Right lung (tissue), 5 donors: ENCODE data around the gene PCDHGA9. TPM values are rescaled to one million over a fixed set of nuclear protein-coding genes. Genes with fewer than 3 reads are reported as not detected.
"Not testable (repeated sequence)": the region's sequence is repeated elsewhere in the genome, so short reads cannot be mapped to it uniquely, and the experiment has no call there.

Source experiments
- DNase-seq, 2 donors: peaks; one replicate each; pipeline ENCODE4 v3.0.0-alpha.2; 2013
- polyA plus RNA-seq, 5 donors: library from polyadenylated mRNA; unstranded; fragments of 120-200 nt; gene quantifications; one replicate each; pipeline versions ENCODE4 v1.2.1 to v1.2.3, GENCODE V29; 2013; ENCODE audit warnings: inconsistent platforms in 1 of 5, low replicate concordance in 1 of 5; ENCODE audit not compliant: insufficient read length in 5 of 5, insufficient read depth in 1 of 5

The PCDHGA9 gene
- polyA plus RNA-seq, 5 donors = 4.4 to 8.3 (median 5.7) TPM

- DNase-seq = no peak
Observed at GRCh38 chr5:141382469-141383294, 19.9 kb upstream of the PCDHGA9 start, which contains the start of gene PCDHGA7. PCDHGA7 (plus strand) TSS chr5:141382742; CDS start chr5:141382900, 158 bp downstream.

GRCh38 chr5:141383345-141383744 lies 19.2 kb upstream of the PCDHGA9 start:
- DNase-seq = no peak

GRCh38 chr5:141384471-141385267 lies 17.9 kb upstream of the PCDHGA9 start:
- DNase-seq = no peak

- not testable (repeated sequence) for DNase-seq
Observed at GRCh38 chr5:141387557-141388311, 14.8 kb upstream of the PCDHGA9 start, which contains the start of gene PCDHGB4. PCDHGB4 (plus strand) TSS chr5:141387698; CDS start chr5:141387885, 187 bp downstream.

GRCh38 chr5:141388661-141389060 lies 13.9 kb upstream of the PCDHGA9 start:
- DNase-seq = no peak

- no peak for DNase-seq
Observed at GRCh38 chr5:141389153-141390042, 13.2 kb upstream of the PCDHGA9 start.

- no peak for DNase-seq
Observed at GRCh38 chr5:141392429-141393198, 10.0 kb upstream of the PCDHGA9 start, which contains the start of gene PCDHGA8. PCDHGA8 (plus strand) TSS chr5:141392633; CDS start chr5:141392814, 181 bp downstream.

GRCh38 chr5:141393267-141393666 lies 9.3 kb upstream of the PCDHGA9 start:
- DNase-seq = no peak

GRCh38 chr5:141394401-141395187 lies 8.0 kb upstream of the PCDHGA9 start:
- not testable (repeated sequence) for DNase-seq

GRCh38 chr5:141397756-141398551 lies 4.6 kb upstream of the PCDHGA9 start, which contains the start of gene PCDHGB5:
PCDHGB5 (plus strand) TSS chr5:141397947; CDS start chr5:141398128, 181 bp downstream.
- not testable (repeated sequence) for DNase-seq

GRCh38 chr5:141398608-141399007 lies 4.0 kb upstream of the PCDHGA9 start:
- DNase-seq = no peak

- no peak for DNase-seq
Observed at GRCh38 chr5:141399555-141400258, 2.9 kb upstream of the PCDHGA9 start.

GRCh38 chr5:141403387-141403786 lies 809 bp downstream of the PCDHGA9 start:
- no peak for DNase-seq

GRCh38 chr5:141407790-141408505 lies 5.4 kb downstream of the PCDHGA9 start, which contains the start of gene PCDHGB6:
PCDHGB6 (plus strand) TSS chr5:141408021; CDS start chr5:141408203, 182 bp downstream.
- DNase-seq = peak in 1 of 2 donors; percentile 20

GRCh38 chr5:141409598-141410306 lies 7.2 kb downstream of the PCDHGA9 start:
- no peak for DNase-seq

GRCh38 chr5:141411575-141411974 lies 9.0 kb downstream of the PCDHGA9 start:
- no peak for DNase-seq
